HG03432 (cell line): ENCODE measurements around the gene FOLR1.

Source experiments
- ATAC-seq: cut with Tn5 transposase; IDR thresholded peaks from one replicate; pipeline ENCODE4 v1.9.1; 2021; ENCODE audit warnings: mild to moderate bottlenecking, moderate library complexity; ENCODE audit not compliant: unreplicated experiment

FOLR1 gene

GRCh38 chr11:72222907-72223614 lies 31.1 kb downstream of the FOLR1 start:
- ATAC-seq: peak; percentile 72

- peak; percentile 68 for ATAC-seq
These were observed 31.9 kb downstream of the FOLR1 start for GRCh38 chr11:72223615-72224563.

GRCh38 chr11:72224564-72225410 lies 32.8 kb downstream of the FOLR1 start, which contains the start of gene INPPL1:
TSS of gene INPPL1 (plus strand) at chr11:72224767. CDS start at chr11:72224985, 218 bp downstream.
- ATAC-seq: no peak

- no peak for ATAC-seq
These were observed 33.5 kb downstream of the FOLR1 start for GRCh38 chr11:72225411-72225951.

- ATAC-seq: no peak
These were observed 34.8 kb downstream of the FOLR1 start for GRCh38 chr11:72226701-72227100.

- no peak for ATAC-seq
These were observed 35.6 kb downstream of the FOLR1 start for GRCh38 chr11:72227316-72228228.

GRCh38 chr11:72228229-72228843 lies 36.4 kb downstream of the FOLR1 start:
- no peak for ATAC-seq

- ATAC-seq: no peak
These were observed 36.9 kb downstream of the FOLR1 start for GRCh38 chr11:72228844-72229231.

GRCh38 chr11:72229336-72229924 lies 37.5 kb downstream of the FOLR1 start:
- ATAC-seq: no peak

GRCh38 chr11:72229925-72230763 lies 38.2 kb downstream of the FOLR1 start:
- no peak for ATAC-seq

- ATAC-seq: no peak
These were observed 38.9 kb downstream of the FOLR1 start for GRCh38 chr11:72230764-72231365.

- no peak for ATAC-seq
These were observed 39.7 kb downstream of the FOLR1 start for GRCh38 chr11:72231396-72232259.

- ATAC-seq: no peak
These were observed 40.5 kb downstream of the FOLR1 start for GRCh38 chr11:72232260-72233055.

GRCh38 chr11:72233056-72233772 lies 41.3 kb downstream of the FOLR1 start:
- no peak for ATAC-seq
